ENCODE data around the gene NCAM1. TPM values are rescaled to one million over a fixed set of nuclear protein-coding genes. Genes with fewer than 3 reads are reported as not detected.

The NCAM1 gene
- total RNA-seq, 2 donors from 2014 or later: 225 to 229 TPM

- TF ChIP-seq, protein P1, sequence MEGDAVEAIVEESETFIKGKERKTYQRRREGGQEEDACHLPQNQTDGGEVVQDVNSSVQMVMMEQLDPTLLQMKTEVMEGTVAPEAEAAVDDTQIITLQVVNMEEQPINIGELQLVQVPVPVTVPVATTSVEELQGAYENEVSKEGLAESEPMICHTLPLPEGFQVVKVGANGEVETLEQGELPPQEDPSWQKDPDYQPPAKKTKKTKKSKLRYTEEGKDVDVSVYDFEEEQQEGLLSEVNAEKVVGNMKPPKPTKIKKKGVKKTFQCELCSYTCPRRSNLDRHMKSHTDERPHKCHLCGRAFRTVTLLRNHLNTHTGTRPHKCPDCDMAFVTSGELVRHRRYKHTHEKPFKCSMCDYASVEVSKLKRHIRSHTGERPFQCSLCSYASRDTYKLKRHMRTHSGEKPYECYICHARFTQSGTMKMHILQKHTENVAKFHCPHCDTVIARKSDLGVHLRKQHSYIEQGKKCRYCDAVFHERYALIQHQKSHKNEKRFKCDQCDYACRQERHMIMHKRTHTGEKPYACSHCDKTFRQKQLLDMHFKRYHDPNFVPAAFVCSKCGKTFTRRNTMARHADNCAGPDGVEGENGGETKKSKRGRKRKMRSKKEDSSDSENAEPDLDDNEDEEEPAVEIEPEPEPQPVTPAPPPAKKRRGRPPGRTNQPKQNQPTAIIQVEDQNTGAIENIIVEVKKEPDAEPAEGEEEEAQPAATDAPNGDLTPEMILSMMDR (IDR thresholded peaks at IDR 0.05): no peak
- Histone ChIP-seq H3K27ac (no peak overlapping the region), H3K36me3 (no peaks in the 10 kb centered on the region), H3K4me3 (no peak overlapping the region), H3K4me1 (peaks cover 0 to 13% of the 10 kb centered on the region in 2 donors), H3K27me3 (no peaks in the 10 kb centered on the region), H3K9me3 (no peaks in the 10 kb centered on the region)
- no peak for DNase-seq (ENCODE audit: low spot score)
Observed at GRCh38 chr11:113168354-113169342, 207.4 kb downstream of the NCAM1 start.

DNA sequence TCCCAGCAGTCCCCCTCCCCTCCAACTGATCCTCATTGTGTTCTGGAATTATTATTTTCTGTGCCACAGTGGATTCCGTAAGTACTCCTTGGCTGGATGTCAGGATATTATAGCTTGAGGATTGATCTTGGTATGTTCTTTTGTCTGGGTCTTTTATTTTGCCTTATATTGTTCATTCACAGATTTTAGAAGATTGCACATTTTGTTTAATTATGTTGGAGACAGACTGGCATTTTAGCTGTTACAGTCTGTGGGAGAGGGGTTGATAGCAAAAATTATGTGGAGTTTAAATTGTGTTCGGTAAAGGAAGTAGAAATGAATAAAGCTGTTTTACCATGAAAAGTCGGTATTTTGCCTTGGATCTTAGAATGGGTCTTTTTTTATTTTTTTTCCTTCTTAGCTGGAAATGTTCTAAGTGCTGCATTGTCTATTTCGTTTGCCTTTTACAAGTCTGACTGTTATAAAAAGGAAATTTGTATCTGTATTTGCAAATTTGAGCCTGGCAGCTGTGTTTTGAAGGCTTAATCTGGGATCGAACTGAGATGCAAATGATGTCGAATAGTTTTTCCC lies 211.2 kb downstream of the NCAM1 start:
- no peak overlapping the region for H3K4me3 ChIP-seq
- no peaks in the 10 kb centered on the region for H3K9me3 ChIP-seq
- H3K27me3 ChIP-seq: no peaks in the 10 kb centered on the region
- H3K4me1 ChIP-seq: peaks cover 0 to 26% of the 10 kb centered on the region in 2 donors
- no peak overlapping the region for H3K27ac ChIP-seq
- H3K36me3 ChIP-seq: no peaks in the 10 kb centered on the region
- TF ChIP-seq, protein P1 (IDR thresholded peaks at IDR 0.05): no peak
- no peak for DNase-seq (ENCODE audit: low spot score)

GRCh38 chr11:113173126-113173525 lies 211.9 kb downstream of the NCAM1 start:
- no peak for DNase-seq (ENCODE audit: low spot score)
- Histone ChIP-seq H3K4me1 (peaks cover 0 to 21% of the 10 kb centered on the region in 2 donors), H3K9me3 (no peaks in the 10 kb centered on the region), H3K27me3 (no peaks in the 10 kb centered on the region), H3K27ac (no peak overlapping the region), H3K4me3 (no peak overlapping the region), H3K36me3 (no peaks in the 10 kb centered on the region)
- TF ChIP-seq, protein P1 (IDR thresholded peaks at IDR 0.05): no peak

DNA sequence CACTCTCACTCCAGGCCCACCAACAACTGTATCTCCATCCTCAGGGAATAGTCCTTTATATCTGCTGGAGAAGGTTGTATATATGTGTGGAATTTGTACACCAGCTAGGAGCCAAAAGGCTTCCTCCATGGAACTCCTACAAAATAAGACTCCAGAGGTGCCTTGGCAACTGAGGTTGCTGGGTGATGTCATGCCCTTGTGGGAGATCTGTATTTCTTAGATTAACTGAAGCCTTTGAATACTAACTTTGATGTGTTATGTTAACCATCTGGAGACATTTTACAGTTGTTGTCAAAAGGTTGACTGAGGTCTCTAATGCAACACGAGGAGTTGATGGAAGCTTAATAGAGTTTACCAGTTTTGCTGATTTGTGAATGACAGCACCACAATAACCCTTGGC lies 213.7 kb downstream of the NCAM1 start:
- no peak overlapping the region for H3K27ac ChIP-seq
- DNase-seq (ENCODE audit: low spot score): no peak
- TF ChIP-seq, protein P1 (IDR thresholded peaks at IDR 0.05): no peak
- H3K36me3 ChIP-seq: no peaks in the 10 kb centered on the region
- no peak overlapping the region for H3K4me3 ChIP-seq
- H3K9me3 ChIP-seq: no peaks in the 10 kb centered on the region
- peaks cover 0 to 27% of the 10 kb centered on the region in 2 donors for H3K4me1 ChIP-seq
- no peaks in the 10 kb centered on the region for H3K27me3 ChIP-seq

DNA sequence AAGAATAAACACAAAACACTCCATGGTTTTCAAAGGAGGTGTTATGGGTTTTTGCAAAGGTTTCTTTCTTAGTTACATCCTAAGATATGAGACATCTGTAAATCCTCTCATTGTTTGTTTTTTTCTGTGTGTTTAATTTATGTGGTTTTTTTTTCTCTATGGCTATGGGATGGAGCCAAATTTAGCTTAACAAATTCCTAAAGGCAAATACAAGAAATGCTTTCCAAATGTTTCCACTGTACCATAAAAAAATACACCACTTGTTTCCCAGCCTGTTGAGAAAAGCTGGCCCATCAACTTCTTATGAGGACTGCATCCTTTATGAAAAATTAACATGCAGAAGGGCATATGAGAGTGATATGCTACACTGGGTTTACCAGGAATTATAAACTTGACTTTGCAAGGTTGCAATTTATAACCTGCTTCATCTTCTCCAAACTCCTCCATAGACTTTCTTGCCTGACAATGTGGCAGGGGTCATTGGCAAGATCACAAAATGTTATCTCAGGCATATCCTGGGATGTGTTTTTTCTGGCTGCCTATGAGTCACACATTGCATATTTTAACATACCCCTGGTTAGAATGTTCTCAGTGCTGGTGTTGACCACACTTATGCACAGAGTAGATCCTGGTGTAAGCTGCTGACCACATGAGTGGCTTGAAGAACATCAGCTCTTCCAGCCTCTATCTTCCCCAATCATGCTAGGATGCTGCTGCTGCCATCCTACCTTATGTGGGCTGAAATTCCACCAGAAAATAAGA lies 215.6 kb downstream of the NCAM1 start:
- Histone ChIP-seq H3K9me3 (no peaks in the 10 kb centered on the region), H3K36me3 (no peaks in the 10 kb centered on the region), H3K27ac (no peak overlapping the region), H3K27me3 (no peaks in the 10 kb centered on the region), H3K4me1 (peaks cover 0 to 31% of the 10 kb centered on the region in 2 donors), H3K4me3 (no peak overlapping the region)
- no peak for DNase-seq (ENCODE audit: low spot score)
- TF ChIP-seq, protein P1 (IDR thresholded peaks at IDR 0.05): no peak
